AG04449 (cell line): ENCODE measurements around the gene HIVEP3.

Source experiments
- CTCF ChIA-PET: fragments of 350-600 bp; formaldehyde crosslinking; extraction: SDS; loops from one replicate; lab custom pipeline; 2021; ENCODE audit warnings: antibody characterized with exemption; lab: Yijun Ruan, JAX
- POLR2A ChIA-PET: fragments of 400-600, 350-600 bp; formaldehyde crosslinking; extraction: SDS; loops from one replicate; lab custom pipeline; 2020; ENCODE audit warnings: antibody characterized with exemption, inconsistent platforms; lab: Yijun Ruan, JAX
- DNase-seq: peaks from one replicate; pipeline ENCODE4 v3.0.0-alpha.2; 2010; ENCODE audit warnings: low read depth, low spot score
- H3K4me3 ChIP-seq: 2 replicates; pipeline ENCODE4 v1.5.1; 2011; ENCODE audit warnings: low read depth, mild to moderate bottlenecking, control low read depth, low read length
- CTCF ChIP-seq: IDR thresholded peaks from one replicate; pipeline ENCODE4 v1.5.1; 2011; ENCODE audit warnings: mild to moderate bottlenecking, moderate library complexity, low read length, control low read depth, inconsistent platforms; ENCODE audit not compliant: insufficient read depth; ENCODE audit errors: missing control alignments

Gene HIVEP3

GRCh38 chr1:41914516-41914915 is 4.2 kb downstream of the HIVEP3 start:
- no peak for DNase-seq
- no peak overlapping the region for H3K4me3 ChIP-seq
- no peak for TF ChIP-seq CTCF
- POLR2A ChIA-PET: no interaction called here
- CTCF ChIA-PET: interaction anchor here (0.8 kb wide), 1 partner anchor 22 kb away, joined by 4 read pairs; no protein-coding TSS in a partner anchor

GRCh38 chr1:41913014-41913413 is 5.7 kb downstream of the HIVEP3 start:
- CTCF ChIA-PET: no interaction called here
- POLR2A ChIA-PET: no interaction called here

GRCh38 chr1:41908288-41908895 is 10.3 kb downstream of the HIVEP3 start:
- TF ChIP-seq CTCF: no peak
- no peak overlapping the region for H3K4me3 ChIP-seq
- no peak for DNase-seq
- ChIA-PET CTCF (interaction anchor here (0.7 kb wide), 1 partner anchor 97 kb away, joined by 3 read pairs; no protein-coding TSS in a partner anchor), POLR2A (no interaction called here)

More at GRCh38 chr1:41913014-41913413, 5.7 kb downstream of the HIVEP3 start:
- no peak for DNase-seq
- no peak for TF ChIP-seq CTCF
- no peak overlapping the region for H3K4me3 ChIP-seq

GRCh38 chr1:41907446-41907845 is 11.3 kb downstream of the HIVEP3 start:
- TF ChIP-seq CTCF: no peak
- no peak for DNase-seq
- ChIA-PET POLR2A (no interaction called here), CTCF (no interaction called here)
- no peak overlapping the region for H3K4me3 ChIP-seq

GRCh38 chr1:41906943-41907342 is 11.8 kb downstream of the HIVEP3 start:
- no peak overlapping the region for H3K4me3 ChIP-seq
- POLR2A ChIA-PET: no interaction called here
- TF ChIP-seq CTCF: no peak
- DNase-seq: no peak
- CTCF ChIA-PET: no interaction called here

- POLR2A ChIA-PET: no interaction called here
- no peak for TF ChIP-seq CTCF
- no peak overlapping the region for H3K4me3 ChIP-seq
- CTCF ChIA-PET: interaction anchor here (0.7 kb wide), 1 partner anchor 44 kb away, joined by 3 read pairs; no protein-coding TSS in a partner anchor
- DNase-seq: no peak
Measured at GRCh38 chr1:41905093-41905675, 13.5 kb downstream of the HIVEP3 start.
